Measurements from ENCODE around the gene YEATS2. TPM values are rescaled to one million over a fixed set of nuclear protein-coding genes. Genes with fewer than 3 reads are reported as not detected.

Gene YEATS2
- total RNA-seq, 1 donor from 2014 or later: 23.8 TPM

- Histone ChIP-seq H3K4me3 (no peak overlapping the region), H3K27me3 (no peaks in the 10 kb centered on the region), H3K4me1 (no peaks in the 10 kb centered on the region), H3K27ac (no peak overlapping the region), H3K36me3 (peaks cover 0 to 45% of the 10 kb centered on the region in 2 donors), H3K9me3 (no peaks in the 10 kb centered on the region)
- TF ChIP-seq POLR2AphosphoS5 (IDR thresholded peaks at IDR 0.05; ENCODE audit: insufficient read depth in 1 of 2, low read depth in 1 of 2): no peak
- TF ChIP-seq CTCF (IDR thresholded peaks at IDR 0.05): no peak
- no peak for TF ChIP-seq POLR2A (IDR thresholded peaks at IDR 0.05)
- no peak for DNase-seq (ENCODE audit: extremely low spot score in 2 of 2)
- intact Hi-C loops (cut with DNase I): no loop called here
Observed at GRCh38 chr3:183792976-183793375, 95.4 kb downstream of the YEATS2 start.

GRCh38 chr3:183794452-183794851 lies 96.9 kb downstream of the YEATS2 start:
- Histone ChIP-seq H3K36me3 (peaks cover 0 to 58% of the 10 kb centered on the region in 2 donors), H3K9me3 (no peaks in the 10 kb centered on the region), H3K27ac (no peak overlapping the region), H3K27me3 (no peaks in the 10 kb centered on the region), H3K4me1 (no peaks in the 10 kb centered on the region), H3K4me3 (no peak overlapping the region)
- intact Hi-C loops (cut with DNase I): no loop called here
- no peak for DNase-seq (ENCODE audit: extremely low spot score in 2 of 2)
- TF ChIP-seq POLR2A (IDR thresholded peaks at IDR 0.05): no peak
- no peak for TF ChIP-seq POLR2AphosphoS5 (IDR thresholded peaks at IDR 0.05; ENCODE audit: insufficient read depth in 1 of 2, low read depth in 1 of 2)
- TF ChIP-seq CTCF (IDR thresholded peaks at IDR 0.05): no peak

GRCh38 chr3:183796372-183796771 lies 98.8 kb downstream of the YEATS2 start:
- no peak overlapping the region for H3K27ac ChIP-seq
- DNase-seq (ENCODE audit: extremely low spot score in 2 of 2): no peak
- H3K4me3 ChIP-seq: no peak overlapping the region
- no peaks in the 10 kb centered on the region for H3K4me1 ChIP-seq
- H3K27me3 ChIP-seq: no peaks in the 10 kb centered on the region
- H3K9me3 ChIP-seq: no peaks in the 10 kb centered on the region
- intact Hi-C loops (cut with DNase I): no loop called here
- TF ChIP-seq POLR2A (IDR thresholded peaks at IDR 0.05): no peak
- H3K36me3 ChIP-seq: peaks cover 0 to 57% of the 10 kb centered on the region in 2 donors

GRCh38 chr3:183797996-183798395 lies 100.4 kb downstream of the YEATS2 start:
- H3K9me3 ChIP-seq: no peaks in the 10 kb centered on the region
- TF ChIP-seq POLR2A (IDR thresholded peaks at IDR 0.05): no peak
- no peak for TF ChIP-seq CTCF (IDR thresholded peaks at IDR 0.05)
- no peak for TF ChIP-seq POLR2AphosphoS5 (IDR thresholded peaks at IDR 0.05; ENCODE audit: insufficient read depth in 1 of 2, low read depth in 1 of 2)
- no peak for DNase-seq (ENCODE audit: extremely low spot score in 2 of 2)
- H3K27ac ChIP-seq: no peak overlapping the region
- H3K4me3 ChIP-seq: no peak overlapping the region
- H3K27me3 ChIP-seq: no peaks in the 10 kb centered on the region
- intact Hi-C loops (cut with DNase I): no loop called here
- H3K36me3 ChIP-seq: peaks cover 0 to 57% of the 10 kb centered on the region in 2 donors
- H3K4me1 ChIP-seq: no peaks in the 10 kb centered on the region

- Histone ChIP-seq H3K9me3 (no peaks in the 10 kb centered on the region), H3K36me3 (peaks cover 0 to 51% of the 10 kb centered on the region in 2 donors)
- intact Hi-C loops (cut with DNase I): no loop called here
Observed at GRCh38 chr3:183799461-183799860, 101.9 kb downstream of the YEATS2 start.

More at GRCh38 chr3:183799461-183799860, 101.9 kb downstream of the YEATS2 start:
- no peaks in the 10 kb centered on the region for H3K4me1 ChIP-seq
- H3K27ac ChIP-seq: no peak overlapping the region
- no peak for DNase-seq (ENCODE audit: extremely low spot score in 2 of 2)
- TF ChIP-seq POLR2AphosphoS5 (IDR thresholded peaks at IDR 0.05; ENCODE audit: insufficient read depth in 1 of 2, low read depth in 1 of 2): no peak
- no peak for TF ChIP-seq CTCF (IDR thresholded peaks at IDR 0.05)
- TF ChIP-seq POLR2A (IDR thresholded peaks at IDR 0.05): no peak
- no peak overlapping the region for H3K4me3 ChIP-seq
- H3K27me3 ChIP-seq: no peaks in the 10 kb centered on the region
